GM23248 (cell line): ENCODE results near the gene AAK1. TPM values are rescaled to one million over a fixed set of nuclear protein-coding genes. Genes with fewer than 3 reads are reported as not detected.

Experiments used
- DNase-seq: peaks from one replicate; pipeline ENCODE4 v3.0.0-alpha.2; 2015
- H2AFZ ChIP-seq: fragments of 200-600 bp; sonication (generic); 2 replicates; pipeline ENCODE4 v1.6.1; 2016; ENCODE audit warnings: antibody characterized with exemption
- H3F3A ChIP-seq: fragments of 200-600 bp; sonication (generic); 2 replicates; pipeline ENCODE4 v1.6.1; 2016; ENCODE audit warnings: mild to moderate bottlenecking, antibody characterized with exemption, mixed run types; ENCODE audit not compliant: insufficient read depth
- H3K27ac ChIP-seq: fragments of 200-600 bp; sonication (generic); 2 replicates; pipeline ENCODE4 v1.5.1; 2016; ENCODE audit warnings: mild to moderate bottlenecking
- H3K27me3 ChIP-seq: fragments of 200-600 bp; sonication (generic); replicated peaks from 2 replicates; pipeline ENCODE4 v1.6.1; 2016; ENCODE audit warnings: mild to moderate bottlenecking; ENCODE audit not compliant: insufficient read depth
- H3K36me3 ChIP-seq: fragments of 200-600 bp; sonication (generic); 2 replicates; pipeline ENCODE4 v1.6.1; 2016; ENCODE audit warnings: low read depth, mild to moderate bottlenecking
- H3K4me1 ChIP-seq: fragments of 200-600 bp; sonication (generic); 2 replicates; pipeline ENCODE4 v1.6.1; 2016; ENCODE audit warnings: mild to moderate bottlenecking; ENCODE audit not compliant: insufficient read depth
- H3K4me2 ChIP-seq: fragments of 200-600 bp; sonication (generic); one replicate; pipeline ENCODE4 v1.6.1; 2016; ENCODE audit warnings: mild to moderate bottlenecking; ENCODE audit not compliant: unreplicated experiment
- H3K4me3 ChIP-seq: fragments of 200-600 bp; sonication (generic); 2 replicates; pipeline ENCODE4 v1.5.1; 2016; ENCODE audit warnings: mild to moderate bottlenecking
- H3K79me2 ChIP-seq: fragments of 200-600 bp; sonication (generic); 2 replicates; pipeline ENCODE4 v1.6.1; 2016; ENCODE audit warnings: mild to moderate bottlenecking; ENCODE audit not compliant: insufficient read depth
- H3K9ac ChIP-seq: fragments of 200-600 bp; sonication (generic); 2 replicates; pipeline ENCODE4 v1.6.1; 2016; ENCODE audit warnings: mild to moderate bottlenecking
- H3K9me2 ChIP-seq: fragments of 200-600 bp; sonication (generic); 2 replicates; pipeline ENCODE4 v1.6.1; 2016; ENCODE audit warnings: mixed run types, mild to moderate bottlenecking, moderate library complexity; ENCODE audit not compliant: insufficient read depth
- H3K9me3 ChIP-seq: fragments of 200-600 bp; sonication (generic); one replicate; pipeline ENCODE4 v1.6.1; 2017; ENCODE audit warnings: low read depth
- H4K20me1 ChIP-seq: fragments of 200-600 bp; sonication (generic); 2 replicates; pipeline ENCODE4 v1.6.0; 2016; ENCODE audit not compliant: insufficient read depth
- EZH2 ChIP-seq: fragments of 200-600 bp; sonication (generic); IDR thresholded peaks from 2 replicates; pipeline ENCODE4 v1.6.1; 2018; ENCODE audit warnings: antibody characterized with exemption, mild to moderate bottlenecking; ENCODE audit not compliant: insufficient read depth, poor library complexity, severe bottlenecking
- EZH2phosphoT487 ChIP-seq: fragments of 200-600 bp; sonication (generic); IDR thresholded peaks from 2 replicates; pipeline ENCODE4 v1.6.1; 2018; ENCODE audit warnings: antibody characterized with exemption, moderate library complexity, mild to moderate bottlenecking, low read depth; ENCODE audit not compliant: insufficient read depth
- WGBS, 2 experiments: methylation state at CpG; one replicate each; pipeline ENCODE4 v1.1.6; 2015 to 2017; ENCODE audit warnings: low lambda C conversion rate in 2 of 2, low coverage in 1 of 2; ENCODE audit errors: missing lambda C conversion rate in 2 of 2; 5-methylcytosine and 5-hydroxymethylcytosine counted together
- in situ Hi-C: fragments of 300-500 bp; cut with MboI; formaldehyde crosslinking; loops from 2 replicates; pipeline ENCODE4 v1.15.0; 2020
- polyA plus RNA-seq: library from polyadenylated mRNA; unstranded; fragments of >200 nt; fragmentation: Nextera tagmentation; extraction: Ambion mirVana; gene quantifications from 2 replicates; pipeline ENCODE4 v1.2.1, GENCODE V29; 2016
- total RNA-seq: library from RNA; depleted of rRNA; stranded (reverse); fragments of >200 nt; shearing (Covaris generic); gene quantifications from 2 replicates; pipeline ENCODE4 v1.2.3, GENCODE V29; 2014

Gene AAK1
- total and polyA plus RNA-seq, 2 experiments from 2014 or later = 41.2 to 50.7 TPM

DNA sequence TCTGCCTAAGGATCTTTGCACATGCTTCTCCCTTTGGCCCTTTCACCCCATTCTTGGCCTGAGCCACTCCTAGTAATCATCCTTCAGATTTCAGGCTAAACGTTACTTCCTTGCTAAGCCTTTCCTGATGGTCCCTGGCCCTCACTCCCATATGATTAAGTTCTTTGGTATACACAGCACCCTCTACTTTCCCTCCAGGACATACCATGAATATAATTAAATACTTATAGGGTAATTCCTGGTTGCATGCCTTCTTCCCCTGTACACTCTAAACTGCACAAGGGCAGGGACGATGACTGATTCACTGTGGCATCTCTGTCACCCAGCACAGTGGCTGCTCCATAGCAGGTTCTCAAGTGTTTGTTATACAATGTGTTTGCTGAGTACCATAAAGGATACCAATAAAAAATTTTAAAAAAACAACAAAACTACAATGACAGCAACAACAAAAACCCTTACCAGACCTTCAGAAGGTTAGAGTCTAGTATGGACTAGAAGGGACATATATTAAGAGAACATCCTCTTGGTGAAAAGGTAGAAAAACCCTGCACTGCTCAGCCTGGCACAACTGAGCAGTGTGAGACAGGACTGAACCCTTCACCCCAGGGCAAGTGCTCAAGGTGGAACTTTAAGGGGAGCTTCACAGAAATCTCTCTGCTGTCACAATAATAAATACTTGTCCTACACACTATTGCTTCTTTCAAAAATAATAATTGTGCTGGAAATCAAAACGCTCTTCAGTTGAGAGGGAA is 76.2 kb downstream of the AAK1 start:
- 58 to 59% methylated on average over 3 of the region's 3 CpGs for WGBS, 2 experiments
- H3K4me3 ChIP-seq = no peak overlapping the region
- peaks cover 11% of the 10 kb centered on the region; the same call in 1 of the 2 replicates for H4K20me1 ChIP-seq
- peaks cover 31% of the 10 kb centered on the region for H3K4me1 ChIP-seq
- peak; percentile 60 for DNase-seq
- H3K27ac ChIP-seq = peak overlapping the region; percentile 21
- no peaks in the 10 kb centered on the region for H3K9me2 ChIP-seq
- no peaks in the 10 kb centered on the region for H3K27me3 ChIP-seq
- H3K9me3 ChIP-seq = no peaks in the 10 kb centered on the region
- no peak overlapping the region for H3K9ac ChIP-seq
- H3F3A ChIP-seq = peaks cover 43% of the 10 kb centered on the region
- H3K4me2 ChIP-seq = peak overlapping the region; percentile 62
- in situ Hi-C loops = loop anchor here (5.0 kb wide), 1 partner anchor 145 kb away; no protein-coding TSS in a partner anchor
- TF ChIP-seq EZH2phosphoT487 = no peak
- TF ChIP-seq EZH2 = no peak
- peaks cover 99% of the 10 kb centered on the region for H3K79me2 ChIP-seq
- H3K36me3 ChIP-seq = no peaks in the 10 kb centered on the region
- H2AFZ ChIP-seq = no peak overlapping the region

- H3K9ac ChIP-seq = no peak overlapping the region
- H3K79me2 ChIP-seq = peaks cover 99% of the 10 kb centered on the region
- 95 to 96% methylated on average over 4 of the region's 4 CpGs for WGBS, 2 experiments
- no peaks in the 10 kb centered on the region for H3K27me3 ChIP-seq
- H3K4me1 ChIP-seq = peaks cover 29% of the 10 kb centered on the region
- H3K9me3 ChIP-seq = no peaks in the 10 kb centered on the region
- in situ Hi-C loops = loop anchor here (5.0 kb wide), 1 partner anchor 146 kb away; no protein-coding TSS in a partner anchor
- no peak for DNase-seq
- peaks cover 11% of the 10 kb centered on the region; the same call in 1 of the 2 replicates for H4K20me1 ChIP-seq
- H3K9me2 ChIP-seq = no peaks in the 10 kb centered on the region
- H3K4me3 ChIP-seq = no peak overlapping the region
- H3K27ac ChIP-seq = 0 out of 2 replicates have a peak overlapping the region, but pooled peaks have one; percentile 21
- no peak overlapping the region for H2AFZ ChIP-seq
- H3K4me2 ChIP-seq = peak overlapping the region; percentile 62
- peaks cover 37% of the 10 kb centered on the region for H3F3A ChIP-seq
- TF ChIP-seq EZH2 = no peak
- no peaks in the 10 kb centered on the region for H3K36me3 ChIP-seq
Observed at GRCh38 chr2:69566669-69567068, 76.9 kb downstream of the AAK1 start.

GRCh38 chr2:69565431-69565839 is 78.1 kb downstream of the AAK1 start:
- no peaks in the 10 kb centered on the region for H3K27me3 ChIP-seq
- H3K4me3 ChIP-seq = no peak overlapping the region
- WGBS, 2 experiments = 44 to 45% methylated on average over 3 of the region's 3 CpGs
- no peak overlapping the region for H3K27ac ChIP-seq
- TF ChIP-seq EZH2 (no peak), EZH2phosphoT487 (no peak)
- H4K20me1 ChIP-seq = peaks cover 8% of the 10 kb centered on the region; the same call in 1 of the 2 replicates
- no peak overlapping the region for H3K4me2 ChIP-seq
- no peak overlapping the region for H2AFZ ChIP-seq
- peaks cover 40% of the 10 kb centered on the region for H3K4me1 ChIP-seq
- in situ Hi-C loops = loop anchor here (5.0 kb wide), 1 partner anchor 147 kb away; no protein-coding TSS in a partner anchor
- H3K9me3 ChIP-seq = no peaks in the 10 kb centered on the region
- H3F3A ChIP-seq = peaks cover 36% of the 10 kb centered on the region
- no peaks in the 10 kb centered on the region for H3K36me3 ChIP-seq
- no peak overlapping the region for H3K9ac ChIP-seq
- H3K79me2 ChIP-seq = peaks cover 99% of the 10 kb centered on the region
- peak; percentile 47 for DNase-seq
- H3K9me2 ChIP-seq = no peaks in the 10 kb centered on the region

GRCh38 chr2:69564604-69565003 is 78.9 kb downstream of the AAK1 start:
- Histone ChIP-seq H3K36me3 (no peaks in the 10 kb centered on the region), H3K9me2 (no peaks in the 10 kb centered on the region), H2AFZ (no peak overlapping the region), H4K20me1 (peaks cover 8% of the 10 kb centered on the region; the same call in 1 of the 2 replicates), H3K27me3 (no peaks in the 10 kb centered on the region), H3K4me2 (no peak overlapping the region), H3K27ac (no peak overlapping the region), H3K9me3 (no peaks in the 10 kb centered on the region), H3K79me2 (peaks cover 99% of the 10 kb centered on the region), H3F3A (peaks cover 36% of the 10 kb centered on the region), H3K4me3 (no peak overlapping the region), H3K9ac (no peak overlapping the region), H3K4me1 (peaks cover 45% of the 10 kb centered on the region)
- in situ Hi-C loops = loop anchor here (5.0 kb wide), 1 partner anchor 148 kb away; no protein-coding TSS in a partner anchor
- DNase-seq = no peak
- 66 to 67% methylated on average over 3 of the region's 3 CpGs for WGBS, 2 experiments
- TF ChIP-seq EZH2phosphoT487 (no peak), EZH2 (no peak)
